ENCODE results near the gene CCDC88C. TPM values are rescaled to one million over a fixed set of nuclear protein-coding genes. Genes with fewer than 3 reads are reported as not detected.

Gene CCDC88C
- total RNA-seq, 1 donor from 2014 or later = 2.8 TPM

- Histone ChIP-seq H3K9me3 (replicated peaks) (no peaks in the 10 kb centered on the region), H3K4me3 (no peak overlapping the region), H3K4me1 (peaks cover 14% of the 10 kb centered on the region), H3K36me3 (peaks cover 3% of the 10 kb centered on the region), H3K27ac (replicated peaks) (no peak overlapping the region), H3K27me3 (ENCODE audit: low read depth) (peaks cover 20% of the 10 kb centered on the region)
- intact Hi-C loops (cut with micrococcal nuclease) = no loop called here
- no peak for TF ChIP-seq CTCF (IDR thresholded peaks at IDR 0.05; ENCODE audit: borderline replicate concordance)
- no peak for DNase-seq
These were observed 109.3 kb downstream of the CCDC88C start for GRCh38 chr14:91308337-91308736.

- peaks cover 16% of the 10 kb centered on the region for H3K4me1 ChIP-seq
- H3K36me3 ChIP-seq = peaks cover 2% of the 10 kb centered on the region
- no peak overlapping the region for H3K4me3 ChIP-seq
- no peak overlapping the region for H3K27ac ChIP-seq (replicated peaks)
- peaks cover 25% of the 10 kb centered on the region for H3K27me3 ChIP-seq (ENCODE audit: low read depth)
- no peak for TF ChIP-seq CTCF (IDR thresholded peaks at IDR 0.05; ENCODE audit: borderline replicate concordance)
- no peak for DNase-seq
- intact Hi-C loops (cut with micrococcal nuclease) = no loop called here
- H3K9me3 ChIP-seq (replicated peaks) = no peaks in the 10 kb centered on the region
These were observed 110.0 kb downstream of the CCDC88C start for GRCh38 chr14:91307652-91308051.

- Histone ChIP-seq H3K4me3 (no peak overlapping the region), H3K4me1 (peaks cover 19% of the 10 kb centered on the region), H3K9me3 (replicated peaks) (no peaks in the 10 kb centered on the region), H3K36me3 (peaks cover 2% of the 10 kb centered on the region), H3K27ac (replicated peaks) (no peak overlapping the region), H3K27me3 (ENCODE audit: low read depth) (peaks cover 25% of the 10 kb centered on the region)
- intact Hi-C loops (cut with micrococcal nuclease) = no loop called here
- no peak for TF ChIP-seq CTCF (IDR thresholded peaks at IDR 0.05; ENCODE audit: borderline replicate concordance)
- no peak for DNase-seq
These were observed 110.6 kb downstream of the CCDC88C start for GRCh38 chr14:91307046-91307445.

- no peak for TF ChIP-seq CTCF (IDR thresholded peaks at IDR 0.05; ENCODE audit: borderline replicate concordance)
- Histone ChIP-seq H3K9me3 (replicated peaks) (no peaks in the 10 kb centered on the region), H3K36me3 (peaks cover 2% of the 10 kb centered on the region)
These were observed 111.1 kb downstream of the CCDC88C start for GRCh38 chr14:91306547-91306946.

GRCh38 chr14:91305650-91306431 is 111.8 kb downstream of the CCDC88C start:
- Histone ChIP-seq H3K27me3 (ENCODE audit: low read depth) (peaks cover 33% of the 10 kb centered on the region), H3K4me3 (no peak overlapping the region), H3K36me3 (peaks cover 2% of the 10 kb centered on the region), H3K9me3 (replicated peaks) (no peaks in the 10 kb centered on the region), H3K27ac (replicated peaks) (no peak overlapping the region), H3K4me1 (peaks cover 14% of the 10 kb centered on the region)
- intact Hi-C loops (cut with micrococcal nuclease) = no loop called here
- DNase-seq = no peak
- no peak for TF ChIP-seq CTCF (IDR thresholded peaks at IDR 0.05; ENCODE audit: borderline replicate concordance)

More at GRCh38 chr14:91306547-91306946, 111.1 kb downstream of the CCDC88C start:
- no peak overlapping the region for H3K4me3 ChIP-seq
- no peak for DNase-seq
- H3K27ac ChIP-seq (replicated peaks) = no peak overlapping the region
- peaks cover 27% of the 10 kb centered on the region for H3K27me3 ChIP-seq (ENCODE audit: low read depth)
- peaks cover 19% of the 10 kb centered on the region for H3K4me1 ChIP-seq
- intact Hi-C loops (cut with micrococcal nuclease) = no loop called here

Measured in left ventricle myocardium inferior (tissue), 1 donor.